Measurements from ENCODE around the gene MRPL9. TPM values are rescaled to one million over a fixed set of nuclear protein-coding genes. Genes with fewer than 3 reads are reported as not detected.

Gene MRPL9
- total RNA-seq, 1 donor from 2014 or later: 86.4 TPM

DNA sequence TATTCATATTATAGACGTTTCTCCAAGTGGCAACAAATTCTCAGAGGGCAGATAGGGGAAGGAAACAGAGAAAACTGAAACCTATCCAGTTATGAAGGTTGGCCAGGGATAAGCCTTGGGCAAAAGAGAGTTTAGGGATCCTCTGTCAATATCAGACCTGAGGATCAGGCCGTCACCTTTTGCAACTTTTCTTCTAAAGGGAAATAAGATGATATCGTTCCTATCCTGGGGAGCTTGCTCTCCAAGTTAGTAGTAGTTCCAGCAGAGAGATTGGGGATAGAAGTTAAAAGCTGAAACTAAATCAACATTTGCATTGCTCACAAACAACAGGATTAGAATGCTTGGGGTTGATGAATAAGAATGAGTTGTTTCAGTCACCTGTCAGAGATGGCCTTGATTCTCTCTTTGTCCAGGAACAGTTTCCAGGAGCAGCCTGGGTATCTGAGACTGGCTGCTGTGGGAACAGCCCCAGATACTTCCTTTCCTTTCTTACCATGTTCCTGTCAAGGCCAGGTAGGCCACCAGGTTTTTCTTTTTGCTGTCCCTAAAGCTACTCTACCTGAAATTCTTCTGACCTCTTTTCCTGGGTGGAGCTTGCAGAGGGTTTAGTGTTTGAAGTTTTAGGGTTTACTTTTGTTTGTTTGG, 39.4 kb downstream of the MRPL9 start:
- H3K36me3 Mint-ChIP-seq: no peaks in the 10 kb centered on the region

DNA sequence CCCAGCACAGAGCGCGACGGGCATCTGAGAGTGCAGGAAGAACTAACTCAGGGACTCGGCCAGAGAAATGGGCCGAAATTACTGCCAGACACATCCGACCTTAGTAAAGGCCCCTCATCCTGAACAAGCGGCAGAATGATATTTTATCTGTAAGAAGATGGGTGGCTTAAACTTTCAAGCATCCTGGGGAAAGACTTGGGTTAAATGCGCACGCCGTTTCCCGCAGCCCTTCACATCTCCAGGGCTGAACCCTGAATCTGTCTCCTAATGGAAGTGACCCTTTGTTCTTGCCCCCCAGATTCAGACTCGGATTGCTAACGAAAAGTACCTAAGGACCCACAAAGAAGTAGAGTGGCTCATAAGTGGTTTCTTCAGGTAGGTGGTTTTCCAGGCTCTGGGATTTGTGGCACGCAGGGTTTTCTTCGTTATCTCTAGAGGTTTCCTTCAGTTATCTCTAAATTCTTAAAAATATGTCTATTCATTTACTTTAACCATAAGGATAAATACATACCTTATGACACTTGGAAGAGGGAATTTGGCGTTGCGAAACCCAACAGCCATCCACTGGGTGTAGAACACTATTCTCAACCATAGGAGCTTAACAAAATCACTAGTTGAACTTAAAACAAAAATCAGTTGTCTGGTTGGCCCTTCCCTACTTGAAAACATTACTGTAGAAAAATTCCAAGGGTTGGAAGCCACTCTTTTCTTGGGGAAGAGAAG, 41.3 kb downstream of the MRPL9 start:
- Histone ChIP-seq H3K4me2 (peak overlapping the region; percentile 89), H4K20me1 (ENCODE audit: low read depth) (peaks cover 21% of the 10 kb centered on the region), H3K9me3 (ENCODE audit: low read depth) (no peaks in the 10 kb centered on the region), H3F3A (ENCODE audit: low read depth) (peaks cover 18% of the 10 kb centered on the region), H3K4me1 (peaks cover 23% of the 10 kb centered on the region), H3K27ac (no peak overlapping the region), H3K36me3 (no peaks in the 10 kb centered on the region), H3K9ac (no peak overlapping the region), H3K27me3 (peaks cover 77% of the 10 kb centered on the region), H3K79me2 (ENCODE audit: low read depth) (no peaks in the 10 kb centered on the region), H3K4me3 (peak overlapping the region; percentile 63), H2AFZ (replicated peaks) (peak overlapping the region; percentile 64)
- peak; percentile 67 for TF ChIP-seq EZH2 (IDR thresholded peaks at IDR 0.05)
- TF ChIP-seq, protein P1, sequence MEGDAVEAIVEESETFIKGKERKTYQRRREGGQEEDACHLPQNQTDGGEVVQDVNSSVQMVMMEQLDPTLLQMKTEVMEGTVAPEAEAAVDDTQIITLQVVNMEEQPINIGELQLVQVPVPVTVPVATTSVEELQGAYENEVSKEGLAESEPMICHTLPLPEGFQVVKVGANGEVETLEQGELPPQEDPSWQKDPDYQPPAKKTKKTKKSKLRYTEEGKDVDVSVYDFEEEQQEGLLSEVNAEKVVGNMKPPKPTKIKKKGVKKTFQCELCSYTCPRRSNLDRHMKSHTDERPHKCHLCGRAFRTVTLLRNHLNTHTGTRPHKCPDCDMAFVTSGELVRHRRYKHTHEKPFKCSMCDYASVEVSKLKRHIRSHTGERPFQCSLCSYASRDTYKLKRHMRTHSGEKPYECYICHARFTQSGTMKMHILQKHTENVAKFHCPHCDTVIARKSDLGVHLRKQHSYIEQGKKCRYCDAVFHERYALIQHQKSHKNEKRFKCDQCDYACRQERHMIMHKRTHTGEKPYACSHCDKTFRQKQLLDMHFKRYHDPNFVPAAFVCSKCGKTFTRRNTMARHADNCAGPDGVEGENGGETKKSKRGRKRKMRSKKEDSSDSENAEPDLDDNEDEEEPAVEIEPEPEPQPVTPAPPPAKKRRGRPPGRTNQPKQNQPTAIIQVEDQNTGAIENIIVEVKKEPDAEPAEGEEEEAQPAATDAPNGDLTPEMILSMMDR (IDR thresholded peaks at IDR 0.05): no peak
- TF ChIP-seq EZH2phosphoT487 (IDR thresholded peaks at IDR 0.05): no peak
- Mint-ChIP-seq H3K36me3 (no peaks in the 10 kb centered on the region), H3K27me3 (ENCODE audit: insufficient read depth, low read depth) (peaks cover 59% of the 10 kb centered on the region), H3K27ac (no peak overlapping the region), H3K4me1 (peaks cover 33% of the 10 kb centered on the region), H3K4me3 (peak overlapping the region; percentile 82), H3K9me3 (no peaks in the 10 kb centered on the region)
- no peak for DNase-seq (ENCODE audit: low spot score)

More for the DNA sequence above, 39.4 kb downstream of the MRPL9 start:
- peaks cover 29% of the 10 kb centered on the region for H3K4me1 Mint-ChIP-seq
- no peak for TF ChIP-seq EZH2phosphoT487 (IDR thresholded peaks at IDR 0.05)
- no peak for TF ChIP-seq EZH2 (IDR thresholded peaks at IDR 0.05)
- TF ChIP-seq, protein P1 (IDR thresholded peaks at IDR 0.05): no peak
- H3K9me3 Mint-ChIP-seq: no peaks in the 10 kb centered on the region
- no peak overlapping the region for H3K27ac Mint-ChIP-seq
- no peak overlapping the region for H3K4me3 Mint-ChIP-seq
- H3F3A ChIP-seq (ENCODE audit: low read depth): peaks cover 15% of the 10 kb centered on the region
- H4K20me1 ChIP-seq (ENCODE audit: low read depth): peaks cover 6% of the 10 kb centered on the region
- H3K27me3 ChIP-seq: peaks cover 70% of the 10 kb centered on the region
- H3K27me3 Mint-ChIP-seq (ENCODE audit: insufficient read depth, low read depth): peaks cover 48% of the 10 kb centered on the region
- H3K9me3 ChIP-seq (ENCODE audit: low read depth): no peaks in the 10 kb centered on the region
- H3K36me3 ChIP-seq: no peaks in the 10 kb centered on the region
- H3K9ac ChIP-seq: no peak overlapping the region
- no peaks in the 10 kb centered on the region for H3K79me2 ChIP-seq (ENCODE audit: low read depth)
- no peak for DNase-seq (ENCODE audit: low spot score)
- no peak overlapping the region for H3K4me2 ChIP-seq
- no peak overlapping the region for H3K4me3 ChIP-seq
- H3K4me1 ChIP-seq: peaks cover 25% of the 10 kb centered on the region
- H2AFZ ChIP-seq (replicated peaks): no peak overlapping the region
- no peak overlapping the region for H3K27ac ChIP-seq

DNA sequence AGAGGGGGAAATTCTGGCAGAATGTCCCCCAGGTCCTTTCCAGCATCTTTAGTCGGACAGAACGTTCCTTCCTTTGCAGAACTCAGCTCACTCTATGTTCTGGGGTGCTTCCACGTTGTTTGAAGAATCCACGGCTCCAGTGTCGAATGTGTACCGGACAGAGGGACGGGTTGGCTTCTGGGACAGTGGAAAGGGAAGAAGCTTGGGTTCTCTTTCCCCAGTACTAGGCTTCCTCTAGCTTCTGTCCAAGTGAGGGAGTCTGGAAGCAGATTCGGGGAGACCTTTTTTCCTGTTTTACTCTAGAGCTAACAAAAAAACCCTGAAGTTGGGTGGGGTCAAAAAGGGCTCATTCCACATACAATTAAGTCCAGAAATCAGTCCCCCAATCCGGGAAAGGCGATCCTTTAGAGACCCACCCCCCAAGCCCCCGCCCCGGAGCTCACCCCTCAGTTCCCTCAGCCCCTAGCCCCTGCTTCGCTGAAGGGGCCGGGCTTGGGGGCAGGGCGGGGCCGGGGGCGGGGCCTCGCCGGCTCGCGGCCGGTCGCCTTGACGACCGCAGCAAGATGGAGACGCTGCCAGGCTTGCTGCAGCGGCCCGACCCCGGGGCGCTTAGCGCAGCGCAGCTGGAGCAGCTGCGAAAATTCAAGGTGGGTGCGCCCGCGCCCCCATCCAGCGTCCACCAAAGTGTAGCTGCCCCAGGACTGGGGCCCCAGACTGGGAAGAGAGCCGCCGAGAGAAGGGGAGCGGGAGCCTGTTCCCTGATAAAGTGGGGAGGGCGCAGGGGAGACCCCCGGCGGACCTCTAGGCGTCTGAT, 42.1 kb downstream of the MRPL9 start, which contains the start of gene RIIAD1:
Gene RIIAD1, plus strand, starts transcription at position 549 of the 814 bp plus-strand sequence. Its CDS starts 15 bp downstream, at position 564.
- peak within 1 kb of the TSS; percentile 82 for H3K4me3 Mint-ChIP-seq
- H3K9ac ChIP-seq: no peak within 1 kb of the TSS
- H3K79me2 ChIP-seq (ENCODE audit: low read depth): no peaks in the 10 kb centered on the region
- peaks cover 55% of the 10 kb centered on the region for H3K27me3 Mint-ChIP-seq (ENCODE audit: insufficient read depth, low read depth)
- DNase-seq (ENCODE audit: low spot score): peak; percentile 89
- TF ChIP-seq EZH2phosphoT487 (IDR thresholded peaks at IDR 0.05): no peak
- TF ChIP-seq, protein P1 (IDR thresholded peaks at IDR 0.05): no peak
- peak; percentile 79 for TF ChIP-seq EZH2 (IDR thresholded peaks at IDR 0.05)
- no peaks in the 10 kb centered on the region for H3K36me3 ChIP-seq
- no peaks in the 10 kb centered on the region for H3K9me3 ChIP-seq (ENCODE audit: low read depth)
- peaks cover 75% of the 10 kb centered on the region for H3K27me3 ChIP-seq
- peaks cover 38% of the 10 kb centered on the region for H3K4me1 Mint-ChIP-seq
- H3F3A ChIP-seq (ENCODE audit: low read depth): peaks cover 23% of the 10 kb centered on the region
- H2AFZ ChIP-seq (replicated peaks): peak within 1 kb of the TSS; percentile 64
- peak within 1 kb of the TSS; percentile 63 for H3K4me3 ChIP-seq
- H3K27ac Mint-ChIP-seq: no peak within 1 kb of the TSS
- H3K9me3 Mint-ChIP-seq: no peaks in the 10 kb centered on the region
- H3K4me1 ChIP-seq: peaks cover 26% of the 10 kb centered on the region
- no peak within 1 kb of the TSS for H3K27ac ChIP-seq
- peak within 1 kb of the TSS; percentile 89 for H3K4me2 ChIP-seq
- H3K36me3 Mint-ChIP-seq: no peaks in the 10 kb centered on the region
- H4K20me1 ChIP-seq (ENCODE audit: low read depth): peaks cover 21% of the 10 kb centered on the region
